GM23248 (cell line): ENCODE data around the gene SULT1A2.

Experiments used
- EZH2 ChIP-seq: fragments of 200-600 bp; sonication (generic); IDR thresholded peaks from 2 replicates; pipeline ENCODE4 v1.6.1; 2018; ENCODE audit warnings: antibody characterized with exemption, mild to moderate bottlenecking; ENCODE audit not compliant: insufficient read depth, poor library complexity, severe bottlenecking
- EZH2phosphoT487 ChIP-seq: fragments of 200-600 bp; sonication (generic); IDR thresholded peaks from 2 replicates; pipeline ENCODE4 v1.6.1; 2018; ENCODE audit warnings: antibody characterized with exemption, moderate library complexity, mild to moderate bottlenecking, low read depth; ENCODE audit not compliant: insufficient read depth

- TF ChIP-seq EZH2 (no peak), EZH2phosphoT487 (no peak)
Measured at GRCh38 chr16:28555561-28555960, 41.3 kb downstream of the SULT1A2 start.
